PFSK-1 (cell line): ENCODE results near the gene SUSD4.

Experiments used
- FOXP2 ChIP-seq: optimal IDR thresholded peaks from 2 replicates; pipeline ENCODE3; 2011; ENCODE audit warnings: borderline replicate concordance, control low read depth, inconsistent platforms; ENCODE audit not compliant: insufficient read depth; ENCODE audit errors: extremely low read length, extremely low read depth
- POLR2AphosphoS5 ChIP-seq: IDR thresholded peaks from 2 replicates; pipeline ENCODE4 v1.6.1; 2012; ENCODE audit warnings: low read depth, mild to moderate bottlenecking, control low read depth, low read length, moderate library complexity
- SIN3A ChIP-seq: IDR thresholded peaks from 2 replicates; pipeline ENCODE4 v1.6.1; 2012; ENCODE audit warnings: mild to moderate bottlenecking, low read length, moderate library complexity, borderline replicate concordance; ENCODE audit not compliant: insufficient read depth
- TAF1 ChIP-seq: IDR thresholded peaks from 2 replicates; pipeline ENCODE4 v1.6.1; 2012; ENCODE audit warnings: low read length, control low read depth, borderline replicate concordance; ENCODE audit not compliant: insufficient read depth
- TF ChIP-seq, protein P1 (sequence below), 2 experiments: IDR thresholded peaks; 2 replicates each; pipeline versions ENCODE4 v1.6.1 to v1.8.0; 2011 to 2012; ENCODE audit warnings: low read depth in 2 of 2, low read length in 2 of 2, control low read depth in 1 of 2, inconsistent platforms in 1 of 2, mild to moderate bottlenecking in 1 of 2, moderate library complexity in 1 of 2; ENCODE audit not compliant: insufficient read depth in 1 of 2

SUSD4 gene

GRCh38 chr1:223270155-223270554, 93.8 kb downstream of the SUSD4 start:
- TF ChIP-seq POLR2AphosphoS5 (no peak), SIN3A (no peak), TAF1 (no peak), FOXP2 (no peak)
- TF ChIP-seq, protein P1, sequence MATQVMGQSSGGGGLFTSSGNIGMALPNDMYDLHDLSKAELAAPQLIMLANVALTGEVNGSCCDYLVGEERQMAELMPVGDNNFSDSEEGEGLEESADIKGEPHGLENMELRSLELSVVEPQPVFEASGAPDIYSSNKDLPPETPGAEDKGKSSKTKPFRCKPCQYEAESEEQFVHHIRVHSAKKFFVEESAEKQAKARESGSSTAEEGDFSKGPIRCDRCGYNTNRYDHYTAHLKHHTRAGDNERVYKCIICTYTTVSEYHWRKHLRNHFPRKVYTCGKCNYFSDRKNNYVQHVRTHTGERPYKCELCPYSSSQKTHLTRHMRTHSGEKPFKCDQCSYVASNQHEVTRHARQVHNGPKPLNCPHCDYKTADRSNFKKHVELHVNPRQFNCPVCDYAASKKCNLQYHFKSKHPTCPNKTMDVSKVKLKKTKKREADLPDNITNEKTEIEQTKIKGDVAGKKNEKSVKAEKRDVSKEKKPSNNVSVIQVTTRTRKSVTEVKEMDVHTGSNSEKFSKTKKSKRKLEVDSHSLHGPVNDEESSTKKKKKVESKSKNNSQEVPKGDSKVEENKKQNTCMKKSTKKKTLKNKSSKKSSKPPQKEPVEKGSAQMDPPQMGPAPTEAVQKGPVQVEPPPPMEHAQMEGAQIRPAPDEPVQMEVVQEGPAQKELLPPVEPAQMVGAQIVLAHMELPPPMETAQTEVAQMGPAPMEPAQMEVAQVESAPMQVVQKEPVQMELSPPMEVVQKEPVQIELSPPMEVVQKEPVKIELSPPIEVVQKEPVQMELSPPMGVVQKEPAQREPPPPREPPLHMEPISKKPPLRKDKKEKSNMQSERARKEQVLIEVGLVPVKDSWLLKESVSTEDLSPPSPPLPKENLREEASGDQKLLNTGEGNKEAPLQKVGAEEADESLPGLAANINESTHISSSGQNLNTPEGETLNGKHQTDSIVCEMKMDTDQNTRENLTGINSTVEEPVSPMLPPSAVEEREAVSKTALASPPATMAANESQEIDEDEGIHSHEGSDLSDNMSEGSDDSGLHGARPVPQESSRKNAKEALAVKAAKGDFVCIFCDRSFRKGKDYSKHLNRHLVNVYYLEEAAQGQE (IDR thresholded peaks at IDR 0.05; ENCODE audit: insufficient read depth in 1 of 2, low read depth in 2 of 2, low read length in 2 of 2): no peak

DNA sequence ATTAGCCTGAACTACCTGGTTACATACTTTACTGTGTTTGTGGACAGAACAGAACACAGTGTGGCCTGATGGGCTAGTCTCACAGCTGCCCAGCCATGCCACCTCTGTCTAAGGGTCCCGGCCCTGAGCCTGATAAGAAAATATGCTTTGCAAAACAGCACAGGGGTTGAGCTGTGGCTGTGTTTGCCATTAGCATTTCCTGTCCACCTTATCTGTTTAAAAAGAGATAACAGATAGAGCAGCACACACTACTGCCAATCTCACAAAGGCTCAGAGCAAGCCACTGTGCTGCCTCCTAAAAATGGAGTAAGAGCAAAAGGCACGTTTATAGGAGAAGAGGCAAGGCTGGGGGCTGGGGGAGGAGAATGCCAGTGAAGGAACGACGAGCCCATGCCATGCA, 95.0 kb downstream of the SUSD4 start:
- no peak for TF ChIP-seq SIN3A
- TF ChIP-seq, protein P1 (IDR thresholded peaks at IDR 0.05; ENCODE audit: insufficient read depth in 1 of 2, low read depth in 2 of 2, low read length in 2 of 2): no peak
- no peak for TF ChIP-seq FOXP2
- no peak for TF ChIP-seq POLR2AphosphoS5
- TF ChIP-seq TAF1: no peak

DNA sequence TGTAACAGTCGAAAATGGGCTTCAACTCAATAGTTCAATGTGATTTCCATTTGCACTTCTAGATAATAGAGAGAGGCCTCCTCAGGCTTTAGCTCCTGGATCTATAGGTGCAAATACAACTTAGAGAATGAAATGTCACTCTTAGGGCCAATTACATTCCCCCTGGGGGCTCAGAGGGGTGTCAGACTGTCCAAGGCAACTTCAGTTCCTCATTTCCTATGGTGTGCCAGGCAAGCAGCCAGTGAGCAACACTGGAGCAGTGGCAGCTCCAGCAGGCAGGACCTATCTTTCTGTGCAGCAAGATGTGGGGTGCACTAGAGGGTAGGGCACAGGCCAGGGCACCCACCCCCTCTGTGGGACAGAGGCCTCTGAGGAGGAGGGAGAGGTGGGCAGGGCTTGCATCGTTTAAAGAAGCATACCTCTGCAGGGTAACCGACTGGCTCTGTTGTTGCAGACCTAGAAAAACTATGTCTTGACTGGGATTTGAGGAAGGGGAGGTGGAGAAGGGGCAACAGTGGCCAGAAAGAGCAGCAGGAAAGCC, 97.3 kb downstream of the SUSD4 start:
- TF ChIP-seq POLR2AphosphoS5 (no peak), SIN3A (no peak), FOXP2 (no peak), TAF1 (no peak)
- TF ChIP-seq, protein P1 (IDR thresholded peaks at IDR 0.05; ENCODE audit: insufficient read depth in 1 of 2, low read depth in 2 of 2, low read length in 2 of 2): no peak

DNA sequence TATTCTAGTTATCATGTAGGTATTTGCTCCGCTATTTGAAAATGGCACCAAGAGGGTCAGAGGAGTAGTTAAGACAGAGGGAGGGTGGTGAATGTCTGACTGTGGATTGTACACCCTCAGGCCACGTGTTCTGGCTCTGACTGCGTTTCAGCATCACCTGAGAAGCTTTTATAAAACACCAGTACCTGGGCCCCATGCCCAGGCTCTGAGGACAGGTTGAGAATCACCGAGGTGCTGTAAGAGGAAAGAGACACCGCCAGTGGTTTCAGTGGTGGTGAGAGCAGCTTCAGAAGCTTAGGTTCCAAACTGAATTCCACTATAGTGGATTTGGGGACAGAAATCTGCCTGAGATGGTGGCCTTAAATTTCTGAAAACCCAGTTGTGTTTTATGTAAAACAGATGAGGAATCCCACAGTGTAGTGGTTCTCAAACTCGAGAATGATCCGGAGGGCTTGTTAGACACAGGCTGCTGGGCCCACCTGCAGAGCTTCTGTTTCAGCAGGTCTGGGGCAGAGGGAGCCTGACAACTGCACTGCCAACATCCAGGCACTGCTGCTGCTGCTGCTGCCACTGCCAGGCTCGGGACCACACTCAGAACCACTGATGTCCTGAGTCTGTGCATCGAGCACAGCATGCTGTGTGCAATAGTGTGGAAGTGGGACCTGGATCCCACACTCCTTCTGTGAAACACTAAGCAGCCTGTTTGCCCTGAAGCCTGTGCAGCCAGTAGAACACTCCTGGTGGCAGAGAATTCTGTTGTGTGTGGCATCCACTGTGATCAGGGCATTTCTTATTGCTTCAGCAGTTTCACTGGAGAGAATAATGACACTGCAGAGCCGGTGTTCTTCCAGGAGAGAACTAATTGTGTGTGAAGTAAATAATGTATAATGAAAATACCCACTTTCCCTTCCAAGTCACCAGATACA, 98.7 kb downstream of the SUSD4 start:
- TF ChIP-seq SIN3A: no peak
- no peak for TF ChIP-seq POLR2AphosphoS5
- TF ChIP-seq, protein P1 (IDR thresholded peaks at IDR 0.05; ENCODE audit: insufficient read depth in 1 of 2, low read depth in 2 of 2, low read length in 2 of 2): no peak
- no peak for TF ChIP-seq FOXP2
- no peak for TF ChIP-seq TAF1
